Breast epithelium (tissue), 4 donors: Measurements from ENCODE around the gene FAM184B. TPM values are rescaled to one million over a fixed set of nuclear protein-coding genes. Genes with fewer than 3 reads are reported as not detected.

Source experiments
- DNase-seq, 2 donors: peaks; one replicate each; pipeline ENCODE4 v3.0.0-alpha.2; 2019; ENCODE audit warnings: low spot score in 2 of 2
- H3K27ac ChIP-seq, 2 donors: fragments of 200-600 bp; sonication (generic) in 1 of 2; one replicate each; pipeline ENCODE4 v1.5.1; 2016 to 2019; ENCODE audit warnings: mild to moderate bottlenecking in 1 of 2
- H3K27me3 ChIP-seq, 2 donors: fragments of 200-600 bp; sonication (generic) in 1 of 2; one replicate each; pipeline versions ENCODE4 v1.5.1 to v1.6.0; 2017 to 2019; ENCODE audit warnings: control low read depth in 1 of 2, mild to moderate bottlenecking in 1 of 2
- H3K36me3 ChIP-seq: fragments of 200-600 bp; one replicate; pipeline ENCODE4 v1.5.1; 2019
- H3K4me1 ChIP-seq, 2 donors: fragments of 200-600 bp; sonication (generic); one replicate each; pipeline ENCODE4 v1.5.1; 2016 to 2019; ENCODE audit warnings: control low read depth in 1 of 2
- H3K4me3 ChIP-seq, 3 donors: fragments of 200-600 bp; sonication (generic); 1 replicate in 2 of 3; 2 replicates in 1 of 3; pipeline ENCODE4 v1.5.1; 2016 to 2019; ENCODE audit warnings: mild to moderate bottlenecking in 3 of 3, moderate library complexity in 2 of 3
- H3K9me3 ChIP-seq, 2 donors: fragments of 200-600 bp; sonication (generic) in 1 of 2; one replicate each; pipeline ENCODE4 v1.5.1; 2016 to 2019; ENCODE audit warnings: control low read depth in 1 of 2
- POLR2A ChIP-seq: fragments of 450-650 bp; IDR thresholded peaks from one replicate; pipeline ENCODE4 v1.6.1; 2016; ENCODE audit warnings: antibody characterized with exemption, mild to moderate bottlenecking, moderate library complexity
- POLR2AphosphoS5 ChIP-seq, 3 donors: sonication (generic); formaldehyde crosslinking; IDR thresholded peaks; one replicate each; pipeline ENCODE4 v1.6.1; 2017; ENCODE audit warnings: antibody characterized with exemption in 3 of 3
- intact Hi-C: fragments of 100-400 bp; cut with DNase I; formaldehyde crosslinking; loops from one replicate; pipeline ENCODE4 v1.15.1; 2023; ENCODE audit warnings: low total_unique reads
- total RNA-seq, 3 donors: library from RNA; depleted of rRNA; stranded (reverse); fragments of >200 nt; gene quantifications; one replicate each; pipeline ENCODE4 v1.1.0, GENCODE V29; 2016
- TF ChIP-seq, protein P1 (sequence below), 3 donors: fragments of 450-650 bp; IDR thresholded peaks; one replicate each; pipeline ENCODE4 v1.5.1; 2016 to 2017; ENCODE audit warnings: antibody characterized with exemption in 3 of 3, mild to moderate bottlenecking in 3 of 3, moderate library complexity in 3 of 3

Gene FAM184B
- total RNA-seq, 3 donors from 2014 or later = 0.33 to 0.59 TPM; not detected in 1

DNA sequence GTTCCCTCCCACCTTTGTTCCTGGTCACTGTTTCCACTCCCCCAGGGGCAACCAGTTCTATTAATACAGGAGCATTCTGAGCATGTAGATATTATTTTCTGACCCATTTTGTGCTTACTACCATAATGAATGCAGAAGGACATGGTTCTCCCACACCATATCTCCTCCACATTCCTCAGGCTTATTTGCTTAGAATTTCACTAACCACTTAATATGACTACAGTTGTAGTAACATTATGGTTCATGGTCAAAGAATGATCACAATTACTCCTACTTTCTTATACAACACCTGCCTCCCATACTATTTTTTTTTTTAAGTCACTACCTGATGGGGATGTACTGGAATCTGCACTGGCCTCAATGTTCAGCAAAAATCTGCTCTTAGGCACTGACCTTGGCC, 7.5 kb upstream of the FAM184B start:
- no peaks in the 10 kb centered on the region for H3K36me3 ChIP-seq
- no peak for DNase-seq
- no peak for TF ChIP-seq POLR2A
- TF ChIP-seq POLR2AphosphoS5 (IDR thresholded peaks at IDR 0.05) = no peak
- TF ChIP-seq, protein P1, sequence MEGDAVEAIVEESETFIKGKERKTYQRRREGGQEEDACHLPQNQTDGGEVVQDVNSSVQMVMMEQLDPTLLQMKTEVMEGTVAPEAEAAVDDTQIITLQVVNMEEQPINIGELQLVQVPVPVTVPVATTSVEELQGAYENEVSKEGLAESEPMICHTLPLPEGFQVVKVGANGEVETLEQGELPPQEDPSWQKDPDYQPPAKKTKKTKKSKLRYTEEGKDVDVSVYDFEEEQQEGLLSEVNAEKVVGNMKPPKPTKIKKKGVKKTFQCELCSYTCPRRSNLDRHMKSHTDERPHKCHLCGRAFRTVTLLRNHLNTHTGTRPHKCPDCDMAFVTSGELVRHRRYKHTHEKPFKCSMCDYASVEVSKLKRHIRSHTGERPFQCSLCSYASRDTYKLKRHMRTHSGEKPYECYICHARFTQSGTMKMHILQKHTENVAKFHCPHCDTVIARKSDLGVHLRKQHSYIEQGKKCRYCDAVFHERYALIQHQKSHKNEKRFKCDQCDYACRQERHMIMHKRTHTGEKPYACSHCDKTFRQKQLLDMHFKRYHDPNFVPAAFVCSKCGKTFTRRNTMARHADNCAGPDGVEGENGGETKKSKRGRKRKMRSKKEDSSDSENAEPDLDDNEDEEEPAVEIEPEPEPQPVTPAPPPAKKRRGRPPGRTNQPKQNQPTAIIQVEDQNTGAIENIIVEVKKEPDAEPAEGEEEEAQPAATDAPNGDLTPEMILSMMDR (IDR thresholded peaks at IDR 0.05) = no peak
- intact Hi-C loops = no loop called here
- no peak overlapping the region for H3K27ac ChIP-seq
- H3K4me1 ChIP-seq = no peaks in the 10 kb centered on the region
- H3K27me3 ChIP-seq = no peaks in the 10 kb centered on the region
- no peaks in the 10 kb centered on the region for H3K9me3 ChIP-seq
- no peak overlapping the region for H3K4me3 ChIP-seq

DNA sequence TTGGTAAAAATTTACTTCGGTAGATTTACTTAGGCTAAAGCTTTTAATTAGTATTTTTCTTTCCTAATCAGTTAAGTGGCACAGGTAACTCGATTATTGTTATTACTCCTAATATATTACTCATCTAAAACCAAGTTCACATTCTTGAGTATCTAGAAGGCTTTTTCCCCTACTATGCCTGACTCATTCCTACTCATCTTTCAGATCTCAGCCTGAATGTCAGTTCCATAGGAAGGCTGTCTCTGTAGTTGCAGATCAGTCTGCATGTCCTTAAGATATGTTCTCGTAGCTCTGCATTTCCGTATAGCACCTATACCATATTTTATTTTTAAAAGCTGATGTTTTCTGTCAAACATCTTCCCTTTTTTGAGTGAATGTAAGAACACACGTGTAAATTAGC, 5.9 kb upstream of the FAM184B start:
- Histone ChIP-seq H3K36me3 (no peaks in the 10 kb centered on the region), H3K4me1 (no peaks in the 10 kb centered on the region), H3K9me3 (no peaks in the 10 kb centered on the region), H3K27me3 (no peaks in the 10 kb centered on the region), H3K4me3 (no peak overlapping the region), H3K27ac (no peak overlapping the region)
- TF ChIP-seq, protein P1 (IDR thresholded peaks at IDR 0.05) = no peak
- TF ChIP-seq POLR2A = no peak
- no peak for TF ChIP-seq POLR2AphosphoS5 (IDR thresholded peaks at IDR 0.05)
- intact Hi-C loops = no loop called here
- no peak for DNase-seq

DNA sequence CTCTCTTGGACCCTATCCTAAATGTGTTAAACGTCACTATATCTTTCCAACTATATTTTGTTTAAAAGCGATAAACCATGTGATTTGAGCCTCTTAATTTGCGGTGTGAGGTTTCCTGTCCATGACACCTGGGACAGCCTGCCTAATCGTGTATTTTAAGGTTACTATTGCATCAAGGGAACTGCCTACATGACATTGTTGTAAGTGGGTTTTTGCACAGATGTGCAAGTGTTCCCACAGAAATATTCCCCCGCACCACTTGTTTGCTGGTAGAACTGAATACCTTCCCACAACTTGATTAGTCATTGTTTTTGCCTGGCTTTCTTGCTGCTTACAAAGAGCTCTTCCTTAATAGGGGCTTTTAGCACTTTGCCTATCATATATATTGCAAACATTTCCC, 5.1 kb upstream of the FAM184B start:
- Histone ChIP-seq H3K27ac (no peak overlapping the region), H3K4me3 (no peak overlapping the region), H3K36me3 (no peaks in the 10 kb centered on the region), H3K9me3 (no peaks in the 10 kb centered on the region), H3K4me1 (no peaks in the 10 kb centered on the region), H3K27me3 (peaks cover 0 to under 1% of the 10 kb centered on the region in 2 donors)
- intact Hi-C loops = no loop called here
- TF ChIP-seq POLR2AphosphoS5 (IDR thresholded peaks at IDR 0.05) = no peak
- no peak for TF ChIP-seq POLR2A
- TF ChIP-seq, protein P1 (IDR thresholded peaks at IDR 0.05) = no peak
- DNase-seq = no peak

DNA sequence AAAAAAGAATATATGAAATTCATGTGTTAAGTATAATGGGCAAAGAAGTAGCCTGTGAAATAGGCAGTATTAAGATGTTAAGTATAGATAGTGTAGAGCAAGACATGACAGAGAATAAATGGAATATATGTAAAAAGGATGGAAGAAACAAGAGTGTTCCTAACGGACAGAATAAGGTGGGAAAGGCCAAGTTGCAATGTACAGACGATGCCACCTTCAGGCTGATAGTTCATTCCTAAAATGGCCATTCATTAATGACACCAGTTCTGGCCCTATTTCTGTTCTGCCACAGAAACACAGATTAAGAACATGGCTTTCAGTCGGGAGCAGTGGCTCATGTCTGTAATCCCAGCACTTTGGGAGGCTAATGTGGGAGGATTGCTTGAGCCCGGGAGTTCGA, 4.4 kb upstream of the FAM184B start:
- Histone ChIP-seq H3K9me3 (no peaks in the 10 kb centered on the region), H3K4me3 (no peak overlapping the region), H3K27me3 (peaks cover 0 to 7% of the 10 kb centered on the region in 2 donors), H3K4me1 (peaks cover 0 to 7% of the 10 kb centered on the region in 2 donors), H3K27ac (no peak overlapping the region), H3K36me3 (no peaks in the 10 kb centered on the region)
- no peak for DNase-seq
- intact Hi-C loops = no loop called here
- TF ChIP-seq POLR2AphosphoS5 (IDR thresholded peaks at IDR 0.05) (no peak), POLR2A (no peak)
- TF ChIP-seq, protein P1 (IDR thresholded peaks at IDR 0.05) = no peak

DNA sequence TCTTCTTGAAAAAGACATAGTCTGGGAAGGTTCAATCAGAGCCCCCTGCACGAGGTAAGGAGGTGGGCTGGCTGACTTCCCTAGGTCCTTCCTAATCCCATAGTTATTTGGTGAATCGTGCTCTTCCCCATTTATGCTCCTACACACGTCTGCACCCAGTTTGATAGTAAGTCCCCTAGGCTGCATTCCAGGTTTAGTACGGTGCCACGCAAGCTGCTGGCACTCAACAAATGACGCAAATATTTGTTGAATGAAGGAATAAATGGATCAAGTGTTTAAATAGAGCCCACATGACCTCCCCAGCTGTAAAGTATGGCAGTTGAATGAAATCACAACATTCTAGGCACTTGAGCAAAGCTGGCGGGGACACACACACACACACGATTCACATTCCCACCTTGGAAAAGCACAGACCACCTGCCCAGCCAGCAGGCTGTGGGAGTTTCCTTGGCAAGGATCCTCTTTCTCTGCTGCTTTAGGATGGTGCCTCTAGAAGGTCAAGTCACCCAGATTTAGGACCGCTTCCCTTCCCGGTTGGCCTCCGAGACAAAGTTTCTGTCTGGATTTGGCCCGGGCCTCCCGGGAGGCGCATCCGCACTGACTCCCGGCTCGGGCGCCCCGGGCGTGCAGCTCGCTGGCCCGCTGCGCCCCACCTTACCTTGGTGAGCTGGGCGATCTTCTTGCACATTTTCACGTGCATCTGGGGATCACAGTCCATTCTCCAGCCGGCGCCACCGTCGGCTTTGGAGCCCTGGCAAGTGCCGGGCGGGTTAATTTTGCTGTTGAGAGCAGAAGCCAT, 721 bp downstream of the FAM184B start:
- peaks cover 6 to 9% of the 10 kb centered on the region in 2 donors for H3K4me1 ChIP-seq
- no peak overlapping the region for H3K27ac ChIP-seq
- H3K36me3 ChIP-seq = no peaks in the 10 kb centered on the region
- intact Hi-C loops = no loop called here
- DNase-seq = no peak
- TF ChIP-seq POLR2A = no peak
- no peak for TF ChIP-seq POLR2AphosphoS5 (IDR thresholded peaks at IDR 0.05)
- TF ChIP-seq, protein P1 (IDR thresholded peaks at IDR 0.05) = no peak
- peaks cover 0 to 20% of the 10 kb centered on the region in 2 donors for H3K27me3 ChIP-seq
- H3K9me3 ChIP-seq = no peaks in the 10 kb centered on the region
- peak overlapping the region; percentile 29 to 70 (median 52) for H3K4me3 ChIP-seq
